SK-N-MC (cell line): ENCODE results near the gene SEL1L3.

Experiments
- EZH2 ChIP-seq: fragments of 200-600 bp; sonication (generic); IDR thresholded peaks from one replicate; pipeline ENCODE4 v1.6.1; 2017; ENCODE audit warnings: antibody characterized with exemption
- FOXP2 ChIP-seq: optimal IDR thresholded peaks from 2 replicates; pipeline ENCODE3; 2011; ENCODE audit warnings: mild to moderate bottlenecking, moderate library complexity; ENCODE audit not compliant: insufficient read depth; ENCODE audit errors: extremely low read length, control extremely low read depth
- POLR2AphosphoS5 ChIP-seq: IDR thresholded peaks from 2 replicates; pipeline ENCODE4 v1.6.1; 2012; ENCODE audit warnings: mild to moderate bottlenecking, low read depth, low read length, borderline replicate concordance

- TF ChIP-seq EZH2 (no peak), POLR2AphosphoS5 (no peak), FOXP2 (no peak)
Measured at GRCh38 chr4:25835384-25835783, 27.4 kb downstream of the SEL1L3 start.
